Subcutaneous adipose tissue (tissue), 4 donors: ENCODE data around the gene FGF18. TPM values are rescaled to one million over a fixed set of nuclear protein-coding genes. Genes with fewer than 3 reads are reported as not detected.

Source experiments
- small RNA-seq: library from RNA; depleted of rRNA; stranded (forward); fragments of <200 nt; gene quantifications from one replicate; pipeline ENCODE3, GENCODE V24; 2016
- total RNA-seq, 4 donors: library from RNA; depleted of rRNA; stranded (reverse); fragments of >200 nt; gene quantifications; one replicate each; pipeline ENCODE4 v1.1.0, GENCODE V29; 2016
- TF ChIP-seq, protein P1 (sequence below): fragments of 450-650 bp; IDR thresholded peaks from one replicate; pipeline ENCODE4 v1.5.1; 2016; ENCODE audit warnings: low read depth, mild to moderate bottlenecking, control low read depth, antibody characterized with exemption, moderate library complexity

FGF18 gene
- total RNA-seq, 4 donors from 2014 or later, result 0.33 to 0.66 TPM; not detected in 2

DNA sequence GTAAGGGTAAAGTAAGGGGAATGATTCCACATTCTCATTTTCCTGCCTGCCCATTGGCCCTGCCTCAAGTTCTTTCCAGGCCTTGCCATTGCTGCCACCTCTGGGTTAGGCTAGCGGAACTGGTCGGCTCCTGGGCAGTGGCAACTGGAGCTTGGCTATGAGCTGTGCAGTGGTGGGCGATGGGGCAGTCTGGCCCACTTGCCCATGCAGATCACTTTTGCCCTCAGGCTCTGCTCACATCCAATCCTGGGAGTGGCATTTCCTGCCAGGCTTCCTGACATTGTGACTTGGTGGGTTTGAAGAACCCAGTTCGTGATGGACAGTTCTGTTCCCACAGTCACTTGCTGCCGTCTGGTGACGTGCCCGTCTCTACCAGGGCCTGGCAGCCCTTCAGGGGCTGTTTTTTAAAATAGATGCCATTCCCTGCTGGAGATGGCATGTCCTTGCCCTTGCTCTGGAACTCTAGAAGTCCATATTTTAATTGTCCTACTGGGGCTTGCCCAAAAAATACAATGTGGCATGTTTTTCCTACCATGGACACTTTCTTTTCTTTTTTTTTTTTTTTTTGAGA is 86.1 kb downstream of the FGF18 start:
- TF ChIP-seq, protein P1, sequence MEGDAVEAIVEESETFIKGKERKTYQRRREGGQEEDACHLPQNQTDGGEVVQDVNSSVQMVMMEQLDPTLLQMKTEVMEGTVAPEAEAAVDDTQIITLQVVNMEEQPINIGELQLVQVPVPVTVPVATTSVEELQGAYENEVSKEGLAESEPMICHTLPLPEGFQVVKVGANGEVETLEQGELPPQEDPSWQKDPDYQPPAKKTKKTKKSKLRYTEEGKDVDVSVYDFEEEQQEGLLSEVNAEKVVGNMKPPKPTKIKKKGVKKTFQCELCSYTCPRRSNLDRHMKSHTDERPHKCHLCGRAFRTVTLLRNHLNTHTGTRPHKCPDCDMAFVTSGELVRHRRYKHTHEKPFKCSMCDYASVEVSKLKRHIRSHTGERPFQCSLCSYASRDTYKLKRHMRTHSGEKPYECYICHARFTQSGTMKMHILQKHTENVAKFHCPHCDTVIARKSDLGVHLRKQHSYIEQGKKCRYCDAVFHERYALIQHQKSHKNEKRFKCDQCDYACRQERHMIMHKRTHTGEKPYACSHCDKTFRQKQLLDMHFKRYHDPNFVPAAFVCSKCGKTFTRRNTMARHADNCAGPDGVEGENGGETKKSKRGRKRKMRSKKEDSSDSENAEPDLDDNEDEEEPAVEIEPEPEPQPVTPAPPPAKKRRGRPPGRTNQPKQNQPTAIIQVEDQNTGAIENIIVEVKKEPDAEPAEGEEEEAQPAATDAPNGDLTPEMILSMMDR, result no peak

DNA sequence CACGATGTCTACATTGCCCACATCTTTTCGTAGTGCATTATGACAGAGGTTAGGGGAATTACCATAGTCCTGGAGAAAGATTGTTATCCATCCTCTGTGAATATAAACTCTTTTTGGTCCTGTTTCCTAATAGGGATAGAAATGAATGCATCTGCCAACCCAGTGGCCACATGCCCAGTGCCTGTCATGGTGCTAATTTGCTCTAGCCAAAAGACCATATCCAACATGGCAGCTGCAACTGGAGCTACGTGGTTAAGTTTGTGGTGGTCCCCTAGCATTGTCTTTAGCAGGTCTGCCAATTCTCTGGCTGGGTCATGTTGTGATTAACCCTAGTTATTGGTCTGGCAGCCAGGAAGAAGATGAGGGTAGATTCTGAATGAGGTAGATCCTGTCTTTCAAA is 87.5 kb downstream of the FGF18 start:
- TF ChIP-seq, protein P1, result no peak

Small RNA genes lying within 50 kb of the gene (small RNA-seq; reads per million reads assigned to genes)
- not detected for gene MIR3912

Other genes with a start within 250 kb of the FGF18 start
- not detected for gene TLX3, start 110.4 kb upstream of the FGF18 start, total RNA-seq
- gene NPM1, start 31.8 kb upstream of the FGF18 start, total RNA-seq, result 100 to 1,000 TPM; 421 to 628 (median 493) TPM